B cell (primary cell): Measurements from ENCODE around the gene MZB1. TPM values are rescaled to one million over a fixed set of nuclear protein-coding genes. Genes with fewer than 3 reads are reported as not detected.

Source experiments
- ATAC-seq: fragments of 200-7000 bp; cut with Tn5 transposase; one replicate; pipeline ENCODE4 v1.10.0; 2021; ENCODE audit warnings: low read depth, mild to moderate bottlenecking, moderate number of reproducible peaks, moderate library complexity
- CTCF ChIA-PET: fragments of 350-600 bp; sonication (Branson Sonifier 250); formaldehyde crosslinking; loops from one replicate; lab custom pipeline; 2021; ENCODE audit warnings: antibody characterized with exemption, inconsistent platforms; lab: Charles Lee
- POLR2A ChIA-PET: fragments of 350-600 bp; sonication (Branson Sonifier 250); formaldehyde crosslinking; loops from one replicate; lab custom pipeline; 2021; ENCODE audit warnings: antibody characterized with exemption; lab: Charles Lee
- DNase-seq: peaks from one replicate; pipeline ENCODE4 v3.0.0; 2013
- H2AFZ ChIP-seq: 2 replicates; pipeline ENCODE4 v1.6.1; 2012; ENCODE audit warnings: mild to moderate bottlenecking, low read depth, low read length; ENCODE audit not compliant: insufficient read depth, poor library complexity, severe bottlenecking
- H3K27ac ChIP-seq, 2 donors: 1 replicate in 1 of 2; 2 replicates in 1 of 2; pipeline ENCODE4 v1.5.1; 2012 to 2013; ENCODE audit warnings: low read length in 2 of 2, mild to moderate bottlenecking in 2 of 2, moderate library complexity in 1 of 2
- H3K27me3 ChIP-seq, 4 experiments: fragments of 200-600 bp in 1 of 4; sonication (generic) in 1 of 4; replicated peaks in 1 of 4; 1 replicate in 2 of 4; 2 replicates in 2 of 4; pipeline versions ENCODE4 v1.6.1 to v1.7.0; 2013 to 2016; ENCODE audit warnings: low read length in 3 of 4, mild to moderate bottlenecking in 2 of 4, mixed read lengths in 1 of 4, moderate library complexity in 1 of 4; ENCODE audit not compliant: insufficient read depth in 4 of 4, control insufficient read depth in 3 of 4; ENCODE audit errors: control extremely low read depth in 1 of 4
- H3K36me3 ChIP-seq, 2 experiments: replicated peaks in 1 of 2; 1 replicate in 1 of 2; 2 replicates in 1 of 2; pipeline versions ENCODE4 v1.6.1 to v1.7.1; 2013; ENCODE audit warnings: low read length in 1 of 2; ENCODE audit not compliant: insufficient read depth in 2 of 2, control insufficient read depth in 1 of 2; ENCODE audit errors: control extremely low read depth in 1 of 2, extremely low read depth in 1 of 2
- H3K4me1 ChIP-seq, 2 donors: fragments of 200-600 bp in 1 of 2; sonication (generic) in 1 of 2; 1 replicate in 1 of 2; 2 replicates in 1 of 2; pipeline versions ENCODE4 v1.5.1 to v1.6.1; 2013 to 2017; ENCODE audit warnings: low read length in 2 of 2; ENCODE audit not compliant: control insufficient read depth in 2 of 2, insufficient read depth in 2 of 2
- H3K4me2 ChIP-seq: replicated peaks from 2 replicates; pipeline ENCODE3; 2012; ENCODE audit warnings: mild to moderate bottlenecking, low read depth, low read length; ENCODE audit not compliant: poor library complexity, severe bottlenecking
- H3K4me3 ChIP-seq, 5 experiments: fragments of 200-600 bp in 1 of 5; sonication (generic) in 1 of 5; 1 replicate in 3 of 5; 2 replicates in 2 of 5; pipeline versions ENCODE4 v1.5.1 to v1.7.0; 2011 to 2016; ENCODE audit warnings: low read length in 4 of 5, mild to moderate bottlenecking in 4 of 5, low read depth in 2 of 5, control low read depth in 1 of 5, moderate library complexity in 1 of 5; ENCODE audit not compliant: insufficient read depth in 1 of 5; ENCODE audit errors: control extremely low read depth in 1 of 5, extremely low read depth in 1 of 5
- H3K79me2 ChIP-seq: fragments of 200-600 bp; sonication (generic); one replicate; pipeline ENCODE4 v1.6.0; 2016; ENCODE audit warnings: low read length; ENCODE audit not compliant: control insufficient read depth, insufficient read depth
- H3K9ac ChIP-seq: fragments of 200-600 bp; sonication (generic); 2 replicates; pipeline ENCODE4 v1.6.1; 2017; ENCODE audit warnings: mild to moderate bottlenecking, low read length, moderate library complexity
- H3K9me3 ChIP-seq, 3 donors: one replicate each; pipeline versions ENCODE4 v1.6.1 to v1.7.1; 2013; ENCODE audit warnings: low read length in 2 of 3; ENCODE audit not compliant: control insufficient read depth in 2 of 3, insufficient read depth in 1 of 3; ENCODE audit errors: control extremely low read depth in 1 of 3
- H4K20me1 ChIP-seq: 2 replicates; pipeline ENCODE4 v1.6.0; 2012; ENCODE audit warnings: mild to moderate bottlenecking, low read length; ENCODE audit not compliant: insufficient read depth, control insufficient read depth, poor library complexity, severe bottlenecking
- H3K27ac Mint-ChIP-seq: one replicate; pipeline ENCODE4 v1.8.0; 2021; ENCODE audit warnings: mixed read lengths
- H3K27me3 Mint-ChIP-seq: one replicate; pipeline ENCODE4 v1.8.0; 2021; ENCODE audit warnings: mixed read lengths
- H3K4me1 Mint-ChIP-seq: one replicate; pipeline ENCODE4 v1.8.0; 2021; ENCODE audit warnings: mixed read lengths
- H3K4me3 Mint-ChIP-seq: one replicate; pipeline ENCODE4 v1.8.0; 2021; ENCODE audit warnings: mixed read lengths
- H3K9me3 Mint-ChIP-seq: one replicate; pipeline ENCODE4 v1.8.0; 2022; ENCODE audit warnings: mixed read lengths; ENCODE audit not compliant: insufficient read depth
- CTCF ChIP-seq: fragments of 200-600 bp; IDR thresholded peaks from one replicate; pipeline ENCODE4 v1.8.0; 2022; ENCODE audit warnings: antibody characterized with exemption, mild to moderate bottlenecking
- EZH2 ChIP-seq: IDR thresholded peaks from 2 replicates; pipeline ENCODE4 v1.6.1; 2012; ENCODE audit warnings: borderline replicate concordance, low read depth, mild to moderate bottlenecking, moderate library complexity, low read length; ENCODE audit not compliant: insufficient read depth, poor library complexity, severe bottlenecking
- WGBS: methylation state at CpG from one replicate; pipeline ENCODE4 v1.1.5; 2013; ENCODE audit warnings: missing lambda C conversion rate; ENCODE audit not compliant: insufficient coverage; 5-methylcytosine and 5-hydroxymethylcytosine counted together
- intact Hi-C: fragments of 100-400 bp; cut with micrococcal nuclease; formaldehyde crosslinking; loops from one replicate; pipeline ENCODE4 v1.10.0; 2022
- polyA plus RNA-seq: library from polyadenylated mRNA; depleted of rRNA; stranded (reverse); fragments of >200 nt; gene quantifications from 2 replicates; pipeline ENCODE4 v1.2.3, GENCODE V29; 2012
- total RNA-seq, 2 donors: library from RNA; stranded (reverse); fragments of 120-200 nt in 1 of 2; gene quantifications; 1 replicate in 1 of 2; 2 replicates in 1 of 2; pipeline versions ENCODE4 v1.2.3 to v1.2.4, GENCODE V29; 2013 to 2022

MZB1 gene
- total and polyA plus RNA-seq, 2 donors (not counting 1 experiment from before 2014, with no cell fraction given) = 72.2 to 306 TPM

GRCh38 chr5:139422307-139422893 is 32.7 kb upstream of the MZB1 start:
- no peaks in the 10 kb centered on the region for H3K9me3 Mint-ChIP-seq
- POLR2A ChIA-PET = interaction anchor here (0.6 to 0.7 kb wide), 3 partner anchors 95 to 220 kb away, joined by 3 to 4 read pairs (median 4); no protein-coding TSS in a partner anchor
- no CpG with 5 or more reads among the region's 5 CpGs for WGBS
- no peak for TF ChIP-seq EZH2
- TF ChIP-seq CTCF = peak; percentile 88
- peaks cover 2% of the 10 kb centered on the region for H3K4me1 Mint-ChIP-seq
- DNase-seq (peak; percentile 80), ATAC-seq (peak; percentile 95)
- Histone ChIP-seq H3K4me3 (no peak overlapping the region), H3K9ac (no peak overlapping the region), H3K36me3 (peaks cover 6 to 12% of the 10 kb centered on the region in 2 experiments), H4K20me1 (no peaks in the 10 kb centered on the region), H3K27me3 (no peaks in the 10 kb centered on the region), H3K9me3 (no peaks in the 10 kb centered on the region), H3K4me1 (no peaks in the 10 kb centered on the region), H3K27ac (no peak overlapping the region), H3K4me2 (no peak overlapping the region), H2AFZ (no peak overlapping the region), H3K79me2 (no peaks in the 10 kb centered on the region)
- intact Hi-C loops = loop anchor here (1.0 to 5.0 kb wide), 7 partner anchors 16 to 546 kb away; partner anchors contain the start of gene DNAJC18
- CTCF ChIA-PET = interaction anchor here (0.5 to 8.0 kb wide), 54 partner anchors 8 to 1298 kb away, joined by 3 to 168 read pairs (median 4); partner anchors contain the start of genes DNAJC18, MATR3, PROB1 and SPATA24
- no peaks in the 10 kb centered on the region for H3K27me3 Mint-ChIP-seq
- H3K4me3 Mint-ChIP-seq = no peak overlapping the region
- peak overlapping the region; percentile 38 for H3K27ac Mint-ChIP-seq
